HFF-Myc (cell line): ENCODE results near the gene EEF1AKMT1.

ENCODE experiments used
- DNase-seq: peaks from one replicate; pipeline ENCODE4 v3.0.0-alpha.2; 2011; ENCODE audit warnings: low read depth; ENCODE audit errors: extremely low read depth
- H3K4me3 ChIP-seq: replicated peaks from 2 replicates; pipeline ENCODE4 v1.5.1; 2011; ENCODE audit warnings: low read depth, mild to moderate bottlenecking, control low read depth, low read length
- TF ChIP-seq, protein P1 (sequence below): IDR thresholded peaks from 2 replicates; pipeline ENCODE4 v1.5.1; 2012; ENCODE audit warnings: mild to moderate bottlenecking, low read depth, low read length, control low read depth; ENCODE audit errors: missing control alignments

Gene EEF1AKMT1

DNA sequence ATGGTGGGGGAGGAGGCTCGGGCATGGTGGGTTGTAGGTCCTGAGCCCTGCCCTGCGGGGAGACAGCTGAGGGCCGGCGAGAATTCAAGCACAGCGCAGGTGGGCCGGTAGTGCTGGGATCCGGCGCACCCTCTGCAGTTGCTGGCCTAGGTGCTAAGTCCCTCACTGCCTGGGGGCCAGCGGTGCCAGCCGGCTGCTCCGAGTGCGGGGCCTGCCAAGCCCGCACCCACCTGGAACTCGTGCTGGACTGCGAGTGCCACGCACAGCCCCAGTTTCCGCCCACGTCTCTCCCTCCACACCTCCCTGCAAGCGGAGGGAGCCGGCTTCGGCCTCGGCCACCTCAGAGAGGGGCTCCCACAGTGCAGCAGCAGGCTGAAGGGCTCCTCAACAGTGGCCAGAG lies 33.7 kb downstream of the EEF1AKMT1 start:
- DNase-seq: no peak
- TF ChIP-seq, protein P1, sequence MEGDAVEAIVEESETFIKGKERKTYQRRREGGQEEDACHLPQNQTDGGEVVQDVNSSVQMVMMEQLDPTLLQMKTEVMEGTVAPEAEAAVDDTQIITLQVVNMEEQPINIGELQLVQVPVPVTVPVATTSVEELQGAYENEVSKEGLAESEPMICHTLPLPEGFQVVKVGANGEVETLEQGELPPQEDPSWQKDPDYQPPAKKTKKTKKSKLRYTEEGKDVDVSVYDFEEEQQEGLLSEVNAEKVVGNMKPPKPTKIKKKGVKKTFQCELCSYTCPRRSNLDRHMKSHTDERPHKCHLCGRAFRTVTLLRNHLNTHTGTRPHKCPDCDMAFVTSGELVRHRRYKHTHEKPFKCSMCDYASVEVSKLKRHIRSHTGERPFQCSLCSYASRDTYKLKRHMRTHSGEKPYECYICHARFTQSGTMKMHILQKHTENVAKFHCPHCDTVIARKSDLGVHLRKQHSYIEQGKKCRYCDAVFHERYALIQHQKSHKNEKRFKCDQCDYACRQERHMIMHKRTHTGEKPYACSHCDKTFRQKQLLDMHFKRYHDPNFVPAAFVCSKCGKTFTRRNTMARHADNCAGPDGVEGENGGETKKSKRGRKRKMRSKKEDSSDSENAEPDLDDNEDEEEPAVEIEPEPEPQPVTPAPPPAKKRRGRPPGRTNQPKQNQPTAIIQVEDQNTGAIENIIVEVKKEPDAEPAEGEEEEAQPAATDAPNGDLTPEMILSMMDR: no peak

DNA sequence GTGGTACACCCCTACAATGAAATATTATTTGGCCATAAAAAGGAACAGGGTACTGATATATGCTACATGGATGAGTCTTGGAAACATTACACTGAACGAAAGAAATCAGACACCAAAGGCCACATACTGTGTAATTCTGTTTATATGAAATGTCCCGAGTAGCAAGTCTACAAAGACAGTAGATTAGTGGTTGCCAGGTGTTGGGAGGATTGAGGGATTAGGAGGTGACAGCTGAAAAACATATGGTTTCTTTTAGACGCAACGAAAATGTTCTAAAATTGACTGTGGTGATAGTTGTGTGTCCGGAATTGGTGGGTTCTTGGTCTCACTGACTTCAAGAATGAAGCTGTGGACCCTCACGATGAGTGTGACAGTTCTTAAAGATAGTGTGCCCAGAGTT lies 35.1 kb downstream of the EEF1AKMT1 start:
- TF ChIP-seq, protein P1: no peak
- H3K4me3 ChIP-seq: no peak overlapping the region
- DNase-seq: no peak

More for the DNA sequence above, 33.7 kb downstream of the EEF1AKMT1 start:
- no peak overlapping the region for H3K4me3 ChIP-seq

DNA sequence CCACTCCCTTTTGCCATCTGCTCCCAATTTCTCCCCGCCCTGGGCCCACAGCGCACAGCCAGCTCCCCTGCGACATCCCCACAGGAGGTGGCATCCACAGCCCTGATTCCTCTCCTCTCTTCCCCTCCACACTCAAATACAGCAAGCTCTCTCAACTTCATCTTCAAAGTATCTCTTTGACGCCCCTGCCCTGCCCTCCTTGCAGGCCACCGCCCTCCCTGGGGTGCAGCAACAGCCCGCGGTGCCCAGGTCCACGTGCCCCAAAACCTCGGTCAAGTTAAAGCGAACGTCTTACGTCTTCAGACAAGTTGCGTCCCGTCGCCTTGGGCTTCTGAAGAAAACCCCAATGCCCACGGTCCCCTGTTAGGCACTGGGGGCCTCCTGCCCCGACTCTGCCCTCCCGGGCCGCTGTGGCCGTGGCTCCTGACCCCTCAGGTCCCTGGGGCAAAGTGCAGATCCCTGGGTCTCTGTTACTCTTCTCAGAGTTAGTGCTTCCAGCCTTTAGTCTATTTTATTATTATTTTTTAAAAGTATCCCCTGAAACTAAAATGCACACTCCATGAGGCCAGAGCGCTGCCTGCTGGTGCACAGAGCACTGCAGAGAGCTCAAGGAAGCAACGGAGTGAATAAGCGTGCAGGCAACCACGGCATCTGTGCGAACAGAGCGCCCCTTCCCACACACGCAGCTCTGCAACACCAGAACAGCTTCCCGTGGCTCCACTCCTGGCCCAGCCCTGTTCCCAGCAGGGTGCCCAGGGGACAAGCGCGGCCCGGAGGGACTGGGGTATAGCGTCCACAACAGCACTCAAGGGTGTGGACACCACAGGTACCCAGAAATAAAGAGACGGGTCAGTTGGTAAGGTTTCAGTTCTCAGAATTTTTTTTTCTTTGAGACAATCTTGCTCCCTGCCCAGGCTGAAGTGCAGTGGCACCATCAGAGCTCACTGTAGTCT lies 43.9 kb downstream of the EEF1AKMT1 start:
- TF ChIP-seq, protein P1: no peak
- no peak overlapping the region for H3K4me3 ChIP-seq
- DNase-seq: no peak

DNA sequence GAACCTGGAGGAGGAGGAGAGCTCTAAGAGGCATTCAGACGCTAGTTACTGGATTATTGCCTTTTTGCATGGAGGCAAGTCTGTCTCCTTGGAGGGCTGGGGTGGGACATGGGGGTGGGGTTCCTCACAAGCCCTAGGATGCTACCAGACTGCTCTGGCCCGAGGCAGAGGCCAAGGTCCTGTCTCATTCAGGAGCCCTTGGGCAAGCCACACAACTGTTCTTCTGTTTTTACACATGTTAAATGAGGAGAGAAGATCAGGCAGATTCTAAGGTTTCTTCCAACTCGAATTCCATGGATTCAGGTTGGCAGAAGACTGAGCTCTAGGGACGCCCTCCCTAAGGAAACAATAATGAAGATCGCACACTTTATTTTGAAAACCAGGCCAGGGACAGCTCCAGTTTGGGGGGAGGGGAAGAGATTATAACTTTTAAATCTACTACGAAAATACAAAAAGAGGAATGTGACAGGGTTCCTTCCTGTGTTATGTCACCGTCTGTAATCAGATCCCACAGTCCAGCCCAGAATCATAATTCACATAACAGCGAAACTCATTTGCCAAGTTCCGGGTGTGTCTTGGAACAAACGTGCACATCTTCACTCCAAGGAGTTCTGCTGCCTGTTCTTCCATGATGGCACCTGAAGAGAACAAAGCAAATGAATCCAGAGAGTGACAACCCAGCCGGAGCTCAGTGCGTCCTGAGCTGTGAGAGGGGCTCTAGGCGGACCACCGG lies 45.0 kb downstream of the EEF1AKMT1 start:
- no peak for DNase-seq
- TF ChIP-seq, protein P1: no peak
- H3K4me3 ChIP-seq: no peak overlapping the region

DNA sequence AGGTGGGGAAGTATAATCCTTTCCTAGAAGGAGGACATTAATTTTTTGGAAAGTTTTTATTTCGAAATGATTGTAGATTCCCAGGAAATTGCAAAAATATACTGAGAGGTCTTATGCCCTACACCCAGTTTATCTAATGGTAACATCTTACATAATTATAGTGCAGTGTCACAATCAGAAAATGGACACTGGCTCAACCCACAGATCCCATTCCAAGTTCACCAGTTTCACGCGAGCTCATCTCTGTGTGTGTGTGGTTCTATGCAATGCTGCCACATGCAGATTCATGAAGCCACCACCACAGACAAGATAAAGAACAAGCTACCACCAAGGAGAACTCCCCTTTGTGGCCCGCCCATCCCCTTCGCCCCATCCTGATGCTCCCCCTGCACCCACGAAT lies 45.9 kb downstream of the EEF1AKMT1 start:
- TF ChIP-seq, protein P1: no peak
- no peak overlapping the region for H3K4me3 ChIP-seq
- no peak for DNase-seq

DNA sequence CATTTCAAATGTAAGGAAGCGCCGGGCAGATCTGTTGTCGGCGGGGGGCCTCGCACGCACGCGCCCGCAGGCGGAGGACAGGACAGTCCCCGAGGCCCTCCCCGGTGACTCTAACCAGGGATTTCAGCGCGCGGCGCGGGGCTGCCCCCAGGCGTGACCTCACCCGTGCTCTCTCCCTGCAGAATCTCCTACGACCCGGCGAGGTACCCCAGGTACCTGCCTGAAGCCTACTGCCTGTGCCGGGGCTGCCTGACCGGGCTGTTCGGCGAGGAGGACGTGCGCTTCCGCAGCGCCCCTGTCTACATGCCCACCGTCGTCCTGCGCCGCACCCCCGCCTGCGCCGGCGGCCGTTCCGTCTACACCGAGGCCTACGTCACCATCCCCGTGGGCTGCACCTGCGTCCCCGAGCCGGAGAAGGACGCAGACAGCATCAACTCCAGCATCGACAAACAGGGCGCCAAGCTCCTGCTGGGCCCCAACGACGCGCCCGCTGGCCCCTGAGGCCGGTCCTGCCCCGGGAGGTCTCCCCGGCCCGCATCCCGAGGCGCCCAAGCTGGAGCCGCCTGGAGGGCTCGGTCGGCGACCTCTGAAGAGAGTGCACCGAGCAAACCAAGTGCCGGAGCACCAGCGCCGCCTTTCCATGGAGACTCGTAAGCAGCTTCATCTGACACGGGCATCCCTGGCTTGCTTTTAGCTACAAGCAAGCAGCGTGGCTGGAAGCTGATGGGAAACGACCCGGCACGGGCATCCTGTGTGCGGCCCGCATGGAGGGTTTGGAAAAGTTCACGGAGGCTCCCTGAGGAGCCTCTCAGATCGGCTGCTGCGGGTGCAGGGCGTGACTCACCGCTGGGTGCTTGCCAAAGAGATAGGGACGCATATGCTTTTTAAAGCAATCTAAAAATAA lies 52.1 kb downstream of the EEF1AKMT1 start:
- TF ChIP-seq, protein P1: no peak
- DNase-seq: no peak
- peak overlapping the region; percentile 33 for H3K4me3 ChIP-seq
